ENCODE measurements around the gene RBBP8NL.

- TF ChIP-seq, protein P1, sequence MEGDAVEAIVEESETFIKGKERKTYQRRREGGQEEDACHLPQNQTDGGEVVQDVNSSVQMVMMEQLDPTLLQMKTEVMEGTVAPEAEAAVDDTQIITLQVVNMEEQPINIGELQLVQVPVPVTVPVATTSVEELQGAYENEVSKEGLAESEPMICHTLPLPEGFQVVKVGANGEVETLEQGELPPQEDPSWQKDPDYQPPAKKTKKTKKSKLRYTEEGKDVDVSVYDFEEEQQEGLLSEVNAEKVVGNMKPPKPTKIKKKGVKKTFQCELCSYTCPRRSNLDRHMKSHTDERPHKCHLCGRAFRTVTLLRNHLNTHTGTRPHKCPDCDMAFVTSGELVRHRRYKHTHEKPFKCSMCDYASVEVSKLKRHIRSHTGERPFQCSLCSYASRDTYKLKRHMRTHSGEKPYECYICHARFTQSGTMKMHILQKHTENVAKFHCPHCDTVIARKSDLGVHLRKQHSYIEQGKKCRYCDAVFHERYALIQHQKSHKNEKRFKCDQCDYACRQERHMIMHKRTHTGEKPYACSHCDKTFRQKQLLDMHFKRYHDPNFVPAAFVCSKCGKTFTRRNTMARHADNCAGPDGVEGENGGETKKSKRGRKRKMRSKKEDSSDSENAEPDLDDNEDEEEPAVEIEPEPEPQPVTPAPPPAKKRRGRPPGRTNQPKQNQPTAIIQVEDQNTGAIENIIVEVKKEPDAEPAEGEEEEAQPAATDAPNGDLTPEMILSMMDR (conservative IDR thresholded peaks at IDR 0.05; ENCODE audit: low read length) = no peak
- TF ChIP-seq EZH2phosphoT487 (IDR thresholded peaks at IDR 0.05; ENCODE audit: borderline replicate concordance) = no peak
These were observed 50.3 kb downstream of the RBBP8NL start for GRCh38 chr20:62377064-62377461.
